Measurements from ENCODE around the gene CCDC57. TPM values are rescaled to one million over a fixed set of nuclear protein-coding genes. Genes with fewer than 3 reads are reported as not detected.

CCDC57 gene, protein sequence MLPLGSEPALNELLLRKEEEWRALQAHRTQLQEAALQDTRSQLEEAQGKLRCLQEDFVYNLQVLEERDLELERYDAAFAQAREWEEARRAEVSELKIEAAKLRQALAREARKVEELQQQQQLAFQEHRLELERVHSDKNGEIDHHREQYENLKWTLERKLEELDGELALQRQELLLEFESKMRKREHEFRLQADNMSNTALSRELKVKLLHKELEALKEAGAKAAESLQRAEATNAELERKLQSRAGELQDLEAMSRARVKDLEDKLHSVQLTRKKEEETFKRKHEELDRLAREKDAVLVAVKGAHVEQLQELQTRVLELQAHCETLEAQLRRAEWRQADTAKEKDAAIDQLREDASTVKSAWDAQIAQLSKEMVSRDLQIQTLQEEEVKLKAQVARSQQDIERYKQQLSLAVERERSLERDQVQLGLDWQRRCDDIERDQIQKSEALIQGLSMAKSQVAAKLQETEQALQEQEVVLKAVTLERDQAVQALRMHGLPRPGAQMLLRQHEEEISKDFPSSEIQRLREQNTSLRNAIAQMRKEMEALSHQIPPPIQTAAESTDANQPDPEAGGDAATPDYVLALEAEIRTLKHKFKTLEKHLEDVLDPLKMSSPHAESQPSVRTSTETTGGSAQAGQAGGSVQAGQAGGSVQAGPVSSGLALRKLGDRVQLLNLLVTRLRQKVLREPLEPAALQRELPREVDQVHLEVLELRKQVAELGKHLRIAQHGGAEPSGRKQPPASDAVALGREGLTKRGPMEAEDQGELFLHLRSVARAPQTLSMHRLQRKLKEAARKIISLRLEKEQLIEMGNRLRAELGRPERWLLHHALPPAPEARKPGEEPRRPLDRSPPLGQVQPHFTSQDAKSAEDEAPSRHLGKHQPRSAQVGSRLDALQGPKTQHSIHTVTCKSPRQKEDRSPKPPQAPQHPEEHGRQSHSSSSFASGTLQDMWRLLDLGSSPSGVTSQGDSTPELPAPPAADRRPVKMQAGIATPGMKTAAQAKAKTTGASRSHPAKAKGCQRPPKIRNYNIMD
- total RNA-seq: 8.0 and 16.7 TPM in 2 replicates

DNA sequence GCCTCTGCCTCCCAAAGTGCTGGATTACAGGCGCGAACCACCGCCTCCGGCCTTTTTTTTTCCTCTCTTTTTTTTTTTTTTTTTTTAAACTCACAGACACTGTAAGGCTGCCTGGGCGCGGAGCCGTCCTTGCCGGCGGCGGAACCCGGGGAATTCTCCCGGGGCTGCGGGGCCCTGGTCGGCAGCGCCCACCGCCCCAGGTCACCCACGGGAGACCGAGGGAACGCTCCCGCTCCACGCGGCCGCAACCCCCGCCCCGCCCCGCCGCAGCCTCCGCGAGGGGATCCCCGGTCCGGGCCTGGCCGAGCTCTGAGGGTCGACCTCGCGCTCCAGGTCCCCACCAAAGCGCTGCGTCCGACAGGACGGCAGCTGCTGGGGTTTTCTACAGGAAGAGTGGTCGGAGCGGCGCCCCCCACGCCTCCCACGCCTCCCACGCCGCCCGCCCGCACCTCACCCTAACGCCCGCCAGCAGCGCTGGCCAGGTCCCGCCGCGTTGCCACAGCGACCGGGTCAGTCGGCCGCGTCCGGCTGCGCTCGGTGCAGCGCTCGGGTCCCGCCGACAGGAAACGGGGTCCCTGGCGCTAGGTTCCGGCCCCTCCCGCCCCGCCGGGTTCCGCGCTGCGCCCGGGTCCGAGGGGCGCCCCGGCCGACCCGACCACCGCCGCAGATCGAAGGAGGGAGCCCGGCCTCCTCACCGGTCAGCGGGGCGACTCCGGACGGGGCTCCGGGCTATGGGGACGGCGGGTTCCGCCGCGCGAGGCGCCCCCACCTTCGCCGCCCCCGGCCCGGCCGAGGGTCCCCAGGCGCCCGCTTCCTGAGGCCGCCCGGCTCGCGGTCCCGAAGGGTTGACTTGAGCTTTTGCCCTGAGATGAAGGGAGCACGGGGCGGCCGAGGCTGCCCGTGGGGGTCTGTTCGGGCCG is at the start of gene CCDC57:
TSS of gene CCDC57 (minus strand) at position 512 of the 920 bp plus-strand sequence. CDS start 10,898 bp downstream, outside the sequence.

DNA sequence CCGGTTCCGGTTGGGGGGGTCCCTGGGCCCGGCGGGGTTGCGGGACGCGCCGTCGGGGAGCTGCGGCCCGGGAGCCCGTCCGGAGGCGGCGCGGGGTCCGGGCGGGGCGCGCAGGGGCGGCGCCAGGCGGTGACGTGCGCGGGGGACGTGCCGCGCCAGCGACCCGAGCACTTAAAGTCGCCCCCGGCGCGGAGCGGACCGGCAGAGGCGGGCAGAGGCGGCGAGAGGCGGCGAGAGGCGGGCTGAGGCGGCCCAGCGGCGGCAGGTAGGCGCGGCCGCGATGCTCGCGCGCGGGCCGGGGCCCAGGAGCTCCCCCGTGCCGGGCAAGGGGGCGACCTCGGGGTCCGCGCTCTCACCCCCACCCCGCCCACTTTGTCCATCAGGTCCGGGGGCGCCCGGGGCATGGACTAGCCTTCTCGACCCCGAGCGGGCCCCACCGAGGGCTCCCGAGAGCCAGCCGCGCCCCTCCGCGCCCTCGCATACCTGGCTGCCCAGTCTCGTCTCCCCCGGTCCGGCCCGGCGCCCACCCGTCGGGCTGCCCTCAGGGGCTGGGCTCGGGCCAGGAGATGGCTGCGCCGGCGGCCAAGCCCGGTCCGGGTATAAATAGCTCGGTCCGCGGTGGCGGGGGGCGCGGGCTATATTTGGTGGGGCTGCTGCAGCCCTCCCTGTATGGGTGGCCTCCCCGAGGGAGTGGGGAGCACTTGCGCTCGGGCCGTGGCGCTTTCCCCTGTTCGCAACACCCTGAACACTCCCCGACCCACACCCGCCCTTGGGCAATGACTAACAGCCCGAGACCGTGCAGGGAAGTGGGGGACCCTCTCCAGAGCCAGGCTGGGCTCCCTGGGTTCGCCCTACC is 16.4 kb upstream of the CCDC57 start, which contains the start of gene SLC16A3:
TSS of gene SLC16A3 (plus strand) at position 201 of the 856 bp plus-strand sequence. CDS start 6,967 bp downstream, outside the sequence.

DNA sequence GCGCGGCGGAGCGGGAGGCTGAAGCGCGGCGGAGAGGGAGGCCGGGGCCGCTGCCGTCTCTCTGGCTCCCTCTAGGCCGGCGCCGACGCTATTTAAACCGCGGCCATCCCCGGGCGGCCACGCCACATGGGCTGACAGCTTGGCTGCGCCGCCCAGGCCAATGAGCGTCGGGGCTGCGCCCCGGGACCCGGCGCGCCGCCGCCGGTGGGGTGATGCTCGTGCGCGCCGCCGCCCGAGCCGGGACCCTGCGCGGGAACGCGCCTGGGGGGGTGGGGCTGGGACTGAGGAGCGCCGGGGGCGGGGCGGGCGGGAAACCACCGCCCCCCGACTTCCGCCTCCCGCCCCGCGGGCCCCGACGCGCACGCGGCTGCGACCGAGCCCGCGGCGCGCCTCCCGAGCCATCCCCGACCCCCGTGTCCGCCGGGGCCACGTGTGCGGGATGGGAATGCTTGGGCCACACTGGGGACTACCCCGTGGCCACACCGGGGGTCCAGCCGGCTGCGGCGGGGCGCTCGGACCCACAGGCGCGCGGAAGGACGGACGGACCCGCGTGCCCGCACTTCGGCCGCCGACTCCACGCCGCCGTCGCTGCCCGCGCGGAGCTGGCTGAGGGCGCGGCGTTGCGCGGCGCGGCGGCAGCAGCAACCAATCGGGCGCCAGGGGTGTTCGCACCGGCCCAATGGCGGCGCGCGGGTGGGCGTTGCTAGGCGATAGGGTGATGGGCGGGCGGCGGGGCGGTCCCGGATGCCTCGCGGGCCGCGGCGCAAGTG is 114.3 kb downstream of the CCDC57 start, which contains the start of gene FASN:
TSS of gene FASN (minus strand) at position 68 of the 770 bp plus-strand sequence. CDS start 1,791 bp downstream, outside the sequence.

DNA sequence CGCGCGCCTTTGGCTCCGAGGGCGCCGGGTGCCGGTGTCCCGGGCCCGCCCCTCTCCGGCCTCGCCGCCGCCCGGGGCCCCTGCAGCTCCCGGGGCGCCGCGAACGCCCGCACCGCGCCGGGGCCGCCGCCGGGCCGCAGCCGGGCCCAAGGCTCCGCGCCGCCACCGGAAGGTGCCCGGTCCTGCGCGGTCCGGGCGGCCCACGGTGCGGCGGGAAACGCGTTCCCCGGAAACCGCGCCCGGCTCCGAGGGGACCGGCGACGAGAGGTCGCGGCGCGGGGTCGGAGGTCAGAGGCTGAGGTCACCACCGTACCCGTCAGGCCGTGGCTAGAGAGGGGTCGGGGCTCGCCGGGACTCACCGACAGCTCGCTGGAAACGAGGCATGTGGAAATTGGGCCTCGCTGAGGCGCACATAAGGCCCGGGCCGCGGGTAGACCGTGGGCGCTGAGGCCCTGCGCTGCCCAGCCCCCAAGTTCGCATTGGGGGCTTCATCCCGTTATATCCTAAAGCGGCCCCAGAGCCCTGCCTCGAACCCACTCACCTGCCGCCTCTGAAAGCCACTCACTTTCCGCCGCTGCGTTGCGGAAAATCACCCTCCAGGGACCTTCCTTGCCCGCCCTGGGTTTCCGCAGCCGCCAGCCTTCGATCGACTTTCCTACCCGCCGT is 146.9 kb downstream of the CCDC57 start, which contains the start of gene DUS1L:
TSS of gene DUS1L (minus strand) at position 167 of the 666 bp plus-strand sequence. CDS start 745 bp downstream, outside the sequence.

GRCh38 chr17:82051776-82052637 is 160.6 kb downstream of the CCDC57 start, which contains the start of the genes GPS1 and RFNG:
GPS1 (plus strand) TSS chr17:82051898; CDS start chr17:82051932, 34 bp downstream.
RFNG (minus strand) TSS chr17:82051811; CDS start chr17:82051766, 45 bp downstream.

Other genes starting within 250 kb of the CCDC57 start
- gene ASPSCR1, start 235.2 kb downstream of the CCDC57 start, total RNA-seq: 21.8 and 22.2 TPM in 2 replicates
- gene CENPX, start 190.0 kb downstream of the CCDC57 start, total RNA-seq: 22.3 and 48.6 TPM in 2 replicates
- 15.3 and 21.4 TPM in 2 replicates for gene LRRC45, start 189.5 kb downstream of the CCDC57 start, total RNA-seq
- gene RAC3, start 181.2 kb downstream of the CCDC57 start, total RNA-seq: 21.1 and 32.0 TPM in 2 replicates
- 29.9 and 42.8 TPM in 2 replicates for gene DCXR, start 175.1 kb downstream of the CCDC57 start, total RNA-seq
- 18.1 and 28.5 TPM in 2 replicates for gene RFNG, start 161.0 kb downstream of the CCDC57 start, total RNA-seq
- gene GPS1, start 160.9 kb downstream of the CCDC57 start, total RNA-seq: 105 and 107 TPM in 2 replicates
- gene DUS1L, start 147.0 kb downstream of the CCDC57 start, total RNA-seq: 58.5 and 69.6 TPM in 2 replicates
- gene FASN, start 114.6 kb downstream of the CCDC57 start, total RNA-seq: 49.5 and 52.8 TPM in 2 replicates
- 97.3 and 281 TPM in 2 replicates for gene SLC16A3, start 16.2 kb upstream of the CCDC57 start, total RNA-seq
- gene CSNK1D, start 60.9 kb upstream of the CCDC57 start, total RNA-seq: 52.3 and 66.3 TPM in 2 replicates
- not detected in 2 replicates for gene CD7, start 104.8 kb upstream of the CCDC57 start, total RNA-seq
- 0.36 and 1.8 TPM in 2 replicates for gene SECTM1, start 120.9 kb upstream of the CCDC57 start, total RNA-seq
- under 0.01 and 0.09 TPM in 2 replicates for gene TEX19, start 146.4 kb upstream of the CCDC57 start, total RNA-seq
- gene UTS2R, start 158.9 kb upstream of the CCDC57 start, total RNA-seq: not detected in 2 replicates
- 10.1 and 11.5 TPM in 2 replicates for gene HEXD, start 205.5 kb upstream of the CCDC57 start, total RNA-seq
- gene OGFOD3, start 205.7 kb upstream of the CCDC57 start, total RNA-seq: 22.9 and 26.6 TPM in 2 replicates
- gene CYBC1, start 237.9 kb upstream of the CCDC57 start, total RNA-seq: 37.1 and 46.6 TPM in 2 replicates
- gene NARF, start 245.9 kb upstream of the CCDC57 start, total RNA-seq: 55.1 and 69.7 TPM in 2 replicates

Measured in endothelial cell of coronary artery (primary cell).